CD4-positive, CD25-positive, alpha-beta regulatory T cell (primary cell): ENCODE measurements around the gene STAG2. TPM values are rescaled to one million over a fixed set of nuclear protein-coding genes. Genes with fewer than 3 reads are reported as not detected.

Source experiments
- ATAC-seq, 2 donors: fragments of 150-1000 bp; cut with Tn5 transposase; one replicate each; pipeline ENCODE4 v1.10.0; 2021; ENCODE audit warnings: low read depth in 2 of 2, moderate number of reproducible peaks in 2 of 2, moderate library complexity in 1 of 2
- DNase-seq, 3 donors: peaks; one replicate each; pipeline versions ENCODE4 v3.0.0 to v3.0.0-alpha.2; 2012 to 2022; ENCODE audit warnings: mixed read lengths in 1 of 3
- H3K27ac ChIP-seq: one replicate; pipeline ENCODE4 v1.7.0; 2013; ENCODE audit warnings: mild to moderate bottlenecking, low read length; ENCODE audit not compliant: insufficient read depth, poor library complexity, severe bottlenecking
- H3K27me3 ChIP-seq: one replicate; pipeline ENCODE4 v1.7.0; 2013; ENCODE audit warnings: low read length; ENCODE audit not compliant: control insufficient read depth, insufficient read depth
- H3K36me3 ChIP-seq: one replicate; pipeline ENCODE4 v1.7.0; 2013; ENCODE audit warnings: mild to moderate bottlenecking, low read length, moderate library complexity; ENCODE audit not compliant: control insufficient read depth, insufficient read depth
- H3K4me1 ChIP-seq: 2 replicates; pipeline ENCODE4 v1.7.0; 2013; ENCODE audit warnings: mild to moderate bottlenecking, low read length; ENCODE audit not compliant: insufficient read depth, control insufficient read depth, poor library complexity, severe bottlenecking
- H3K4me3 ChIP-seq: one replicate; pipeline ENCODE4 v1.7.0; 2013; ENCODE audit warnings: low read depth, mild to moderate bottlenecking, low read length, moderate library complexity
- H3K9me3 ChIP-seq, 2 experiments: 1 replicate in 1 of 2; 2 replicates in 1 of 2; pipeline ENCODE4 v1.7.0; 2013; ENCODE audit warnings: low read length in 2 of 2, mild to moderate bottlenecking in 1 of 2, moderate library complexity in 1 of 2; ENCODE audit not compliant: control insufficient read depth in 2 of 2
- H3K27ac Mint-ChIP-seq, 3 donors: one replicate each; pipeline ENCODE4 v1.8.0; 2020 to 2022; ENCODE audit warnings: mild to moderate bottlenecking in 3 of 3, mixed read lengths in 3 of 3, moderate library complexity in 2 of 3
- H3K27me3 Mint-ChIP-seq: one replicate; pipeline ENCODE4 v1.8.0; 2022; ENCODE audit warnings: mild to moderate bottlenecking, mixed read lengths
- H3K36me3 Mint-ChIP-seq: one replicate; pipeline ENCODE4 v1.8.0; 2020; ENCODE audit warnings: mixed read lengths
- H3K4me1 Mint-ChIP-seq, 4 donors: one replicate each; pipeline ENCODE4 v1.8.0; 2020 to 2022; ENCODE audit warnings: mixed read lengths in 4 of 4, mild to moderate bottlenecking in 1 of 4
- H3K4me3 Mint-ChIP-seq, 4 donors: one replicate each; pipeline ENCODE4 v1.8.0; 2020 to 2022; ENCODE audit warnings: mild to moderate bottlenecking in 4 of 4, mixed read lengths in 4 of 4, moderate library complexity in 3 of 4
- H3K9me3 Mint-ChIP-seq, 7 donors: one replicate each; pipeline ENCODE4 v1.8.0; 2020 to 2022; ENCODE audit warnings: mixed read lengths in 7 of 7, mild to moderate bottlenecking in 3 of 7, moderate library complexity in 2 of 7
- polyA plus RNA-seq, 4 donors: library from polyadenylated mRNA; unstranded; fragments of 300-500 nt; fragmentation: Illumina TruSeq; gene quantifications; one replicate each; pipeline ENCODE4 v1.2.3, GENCODE V29; 2021
- total RNA-seq: library from RNA; stranded (reverse); gene quantifications from one replicate; pipeline ENCODE4 v1.2.3, GENCODE V29; 2022

The STAG2 gene
- total RNA-seq = 79.4 TPM
- 10 to 100 TPM; 43.1 to 51.3 (median 47.5) TPM for polyA plus RNA-seq

DNA sequence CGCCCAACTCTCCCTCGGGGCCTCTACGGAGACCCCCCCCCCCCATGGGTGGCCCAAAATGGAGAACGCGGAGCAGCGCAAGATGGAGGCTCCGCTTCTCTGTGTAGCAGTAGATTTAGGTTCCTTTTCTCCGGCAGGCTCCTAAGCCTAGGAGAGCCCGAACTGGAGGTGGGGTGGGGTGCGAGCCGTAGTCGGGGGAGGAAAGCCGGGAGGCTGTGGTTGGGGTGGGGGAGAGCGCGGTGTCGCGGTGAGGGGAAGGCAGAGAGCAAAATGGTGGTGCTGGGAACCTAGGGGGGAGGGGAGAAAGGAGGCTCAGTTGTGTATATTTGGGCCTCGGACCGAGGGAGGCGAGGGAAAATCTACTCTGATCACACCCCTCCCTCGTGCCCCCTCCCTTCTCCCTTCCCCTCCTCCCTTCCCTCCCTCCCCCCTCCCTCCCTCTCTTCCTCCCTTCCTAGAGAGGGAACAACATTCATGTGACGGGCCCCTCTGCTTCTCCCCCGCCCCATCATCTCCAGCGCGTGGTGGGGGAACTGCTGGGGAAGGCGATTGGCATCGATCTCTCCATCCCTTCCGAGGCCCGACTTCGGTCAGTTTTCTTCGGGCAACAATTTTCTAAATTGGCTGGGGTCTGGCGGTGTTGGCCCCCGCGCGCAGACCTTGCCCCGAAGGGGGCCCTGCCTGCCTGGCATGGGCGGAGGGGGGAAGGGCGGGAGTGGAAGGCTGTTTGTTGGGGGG is at the start of gene STAG2:
STAG2 (plus strand) TSS at position 439 of the 738 bp plus-strand sequence. CDS start 60,922 bp downstream, outside the sequence.
- DNase-seq = peak; percentile 38 to 67 (median 61)
- H3K27me3 Mint-ChIP-seq = peaks cover 24% of the 10 kb centered on the region
- no peaks in the 10 kb centered on the region for H3K9me3 ChIP-seq
- peak within 1 kb of the TSS; percentile 95 for H3K4me3 ChIP-seq
- peaks cover 4% of the 10 kb centered on the region for H3K36me3 Mint-ChIP-seq
- peak within 1 kb of the TSS; percentile 96 for H3K27ac ChIP-seq
- H3K4me3 Mint-ChIP-seq = peak within 1 kb of the TSS; percentile 95 to 99 (median 98)
- no peaks in the 10 kb centered on the region for H3K36me3 ChIP-seq
- no peaks in the 10 kb centered on the region for H3K27me3 ChIP-seq
- peaks cover 12 to 32% (median 16%) of the 10 kb centered on the region in 4 donors for H3K4me1 Mint-ChIP-seq
- peak within 1 kb of the TSS; percentile 97 to 100 (median 98) for H3K27ac Mint-ChIP-seq
- H3K4me1 ChIP-seq = peaks cover 22% of the 10 kb centered on the region
- no peak for ATAC-seq
- H3K9me3 Mint-ChIP-seq = peaks cover 0 to 8% (median 0%) of the 10 kb centered on the region in 7 donors

DNA sequence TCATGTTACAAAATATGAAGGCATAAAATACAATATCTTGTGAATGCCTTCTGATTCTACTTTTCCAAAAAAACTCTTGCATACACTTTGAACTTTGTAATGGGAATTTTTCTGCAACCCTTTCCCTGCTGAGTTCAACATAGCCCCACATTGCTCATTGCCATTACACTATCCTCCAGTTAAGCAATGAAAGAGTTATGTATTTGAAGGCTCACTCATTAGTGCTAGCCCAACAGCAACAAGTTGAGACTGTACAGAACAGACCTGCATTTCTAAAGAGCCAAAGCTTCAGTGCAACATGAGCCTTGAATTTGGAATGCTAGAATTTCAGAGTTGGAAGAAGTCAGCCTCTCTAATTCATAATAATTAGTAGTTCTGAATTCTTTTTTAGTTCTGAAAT is 44.4 kb upstream of the STAG2 start:
- no peaks in the 10 kb centered on the region for H3K4me1 Mint-ChIP-seq
- Histone ChIP-seq H3K4me1 (no peaks in the 10 kb centered on the region), H3K27ac (no peak overlapping the region), H3K27me3 (no peaks in the 10 kb centered on the region), H3K4me3 (no peak overlapping the region), H3K9me3 (no peaks in the 10 kb centered on the region), H3K36me3 (no peaks in the 10 kb centered on the region)
- no peaks in the 10 kb centered on the region for H3K9me3 Mint-ChIP-seq
- no peak overlapping the region for H3K4me3 Mint-ChIP-seq
- no peak overlapping the region for H3K27ac Mint-ChIP-seq
- ATAC-seq = no peak
- no peaks in the 10 kb centered on the region for H3K27me3 Mint-ChIP-seq
- no peaks in the 10 kb centered on the region for H3K36me3 Mint-ChIP-seq
- no peak for DNase-seq

DNA sequence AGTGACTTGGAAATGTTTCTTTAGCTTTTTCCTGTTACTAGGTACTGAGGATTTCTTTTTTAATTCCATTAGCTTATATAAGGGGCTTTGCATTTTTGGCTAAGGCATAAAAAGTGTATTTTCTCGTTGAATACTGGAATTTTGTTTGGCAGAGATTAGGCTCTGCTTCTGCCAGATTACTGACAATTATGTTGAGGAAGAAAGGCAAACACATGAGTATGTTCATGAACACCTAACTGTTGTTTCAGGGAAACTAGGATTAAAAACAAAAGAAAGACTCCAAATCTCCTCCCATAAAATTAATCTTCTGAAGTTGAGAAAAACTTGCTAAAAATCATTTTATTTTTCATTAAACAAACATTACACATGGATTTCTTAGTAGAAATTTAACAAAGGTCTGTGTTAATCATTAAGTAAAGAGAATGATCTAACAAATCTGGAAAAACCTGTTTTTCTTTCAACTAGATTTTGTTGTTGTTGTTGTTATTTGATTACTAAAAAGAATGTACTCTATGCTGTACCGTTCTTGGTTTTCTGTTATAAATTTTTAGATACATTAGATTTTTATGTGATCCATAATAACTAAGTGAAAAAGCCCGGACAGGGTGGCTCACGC is 43.3 kb upstream of the STAG2 start:
- H3K9me3 Mint-ChIP-seq = no peaks in the 10 kb centered on the region
- H3K4me1 Mint-ChIP-seq = no peaks in the 10 kb centered on the region
- no peaks in the 10 kb centered on the region for H3K27me3 Mint-ChIP-seq
- H3K27ac Mint-ChIP-seq = no peak overlapping the region
- no peaks in the 10 kb centered on the region for H3K36me3 ChIP-seq
- DNase-seq (no peak), ATAC-seq (no peak)
- H3K27ac ChIP-seq = no peak overlapping the region
- no peaks in the 10 kb centered on the region for H3K4me1 ChIP-seq
- H3K9me3 ChIP-seq = no peaks in the 10 kb centered on the region
- no peaks in the 10 kb centered on the region for H3K27me3 ChIP-seq
- no peak overlapping the region for H3K4me3 ChIP-seq
- no peaks in the 10 kb centered on the region for H3K36me3 Mint-ChIP-seq
- no peak overlapping the region for H3K4me3 Mint-ChIP-seq

DNA sequence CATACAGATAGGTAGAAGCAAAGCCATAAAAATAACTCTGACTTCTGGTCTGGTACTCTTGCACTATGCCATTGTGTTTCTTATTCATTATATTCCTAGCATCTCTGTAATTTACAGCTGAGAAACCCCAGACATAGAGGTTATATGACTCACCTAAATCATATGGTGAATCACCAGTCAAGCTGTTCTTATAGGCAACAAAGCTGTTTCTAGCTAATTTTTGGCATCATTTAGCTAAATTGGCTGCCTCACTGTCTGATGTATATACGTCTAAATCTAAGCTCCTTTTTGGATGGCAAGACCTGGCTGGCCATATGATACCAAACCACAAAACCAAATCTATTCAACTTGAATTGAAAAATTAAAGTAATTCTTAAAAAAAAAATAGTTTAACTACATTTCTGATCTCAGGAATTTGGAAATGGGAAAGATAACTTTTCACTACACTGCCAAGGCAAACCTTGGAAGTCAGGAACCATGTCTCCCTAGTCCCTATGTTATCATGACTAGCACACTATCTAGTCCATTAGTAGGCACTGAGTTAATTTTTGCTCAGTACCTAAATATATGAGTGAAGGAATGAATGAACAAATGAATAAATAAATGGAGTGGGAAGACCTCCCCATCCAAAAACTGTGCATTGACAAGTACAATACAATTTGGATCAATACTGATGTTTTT is 41.3 kb upstream of the STAG2 start:
- Mint-ChIP-seq H3K9me3 (no peaks in the 10 kb centered on the region), H3K27me3 (no peaks in the 10 kb centered on the region), H3K36me3 (no peaks in the 10 kb centered on the region), H3K4me1 (no peaks in the 10 kb centered on the region), H3K4me3 (no peak overlapping the region), H3K27ac (no peak overlapping the region)
- no peak overlapping the region for H3K4me3 ChIP-seq
- H3K4me1 ChIP-seq = no peaks in the 10 kb centered on the region
- DNase-seq (no peak), ATAC-seq (peak in 1 of 2 donors; percentile 28)
- no peaks in the 10 kb centered on the region for H3K27me3 ChIP-seq
- no peaks in the 10 kb centered on the region for H3K36me3 ChIP-seq
- H3K9me3 ChIP-seq = no peaks in the 10 kb centered on the region
- H3K27ac ChIP-seq = no peak overlapping the region

DNA sequence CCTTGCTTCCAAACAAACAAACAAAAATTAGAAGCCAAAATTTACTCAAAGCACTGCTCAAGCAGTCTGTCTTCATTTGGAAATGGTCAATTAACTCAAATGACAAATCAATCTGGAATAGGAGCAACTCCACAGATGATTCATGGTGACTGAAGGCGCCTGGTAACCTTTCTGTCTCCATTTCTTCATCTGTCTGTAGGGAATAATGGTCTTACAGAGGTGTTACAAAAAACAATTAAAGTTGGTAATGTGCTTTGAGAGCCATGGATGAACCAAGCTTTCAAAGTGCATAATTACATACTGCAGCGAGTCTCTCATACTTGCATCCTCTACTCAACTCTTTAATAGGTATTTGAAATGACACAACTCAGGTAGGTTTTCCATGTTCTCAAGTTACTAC is 38.3 kb upstream of the STAG2 start:
- H3K9me3 Mint-ChIP-seq = no peaks in the 10 kb centered on the region
- H3K36me3 ChIP-seq = no peaks in the 10 kb centered on the region
- H3K4me1 Mint-ChIP-seq = peaks cover 0 to 2% (median 0%) of the 10 kb centered on the region in 4 donors
- H3K9me3 ChIP-seq = no peaks in the 10 kb centered on the region
- no peak overlapping the region for H3K27ac ChIP-seq
- DNase-seq (no peak), ATAC-seq (no peak)
- H3K27me3 Mint-ChIP-seq = no peaks in the 10 kb centered on the region
- H3K4me1 ChIP-seq = no peaks in the 10 kb centered on the region
- H3K4me3 ChIP-seq = no peak overlapping the region
- no peak overlapping the region for H3K27ac Mint-ChIP-seq
- H3K36me3 Mint-ChIP-seq = no peaks in the 10 kb centered on the region
- H3K4me3 Mint-ChIP-seq = no peak overlapping the region
- H3K27me3 ChIP-seq = no peaks in the 10 kb centered on the region

DNA sequence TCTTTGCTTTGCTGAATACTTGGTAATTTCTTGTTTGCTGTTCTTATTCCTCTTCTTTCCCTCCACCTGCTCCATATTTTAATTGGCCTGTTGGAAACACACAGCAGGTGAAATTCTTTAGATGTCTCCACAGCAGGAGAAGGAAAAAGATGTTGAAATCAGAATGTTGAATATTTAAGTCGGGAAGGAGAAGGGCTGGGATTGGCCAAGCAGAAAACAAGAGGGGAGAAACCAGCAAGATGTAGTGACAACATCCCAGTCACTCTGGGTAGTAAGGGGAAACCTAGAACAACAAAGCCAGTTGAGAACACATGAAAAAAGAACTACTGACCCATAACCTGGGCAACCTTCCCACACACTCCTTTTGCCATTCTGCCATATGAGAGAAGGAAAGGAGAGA is 37.3 kb upstream of the STAG2 start:
- Mint-ChIP-seq H3K4me1 (peaks cover 0 to 2% (median 0%) of the 10 kb centered on the region in 4 donors), H3K27ac (no peak overlapping the region), H3K36me3 (no peaks in the 10 kb centered on the region), H3K4me3 (no peak overlapping the region), H3K9me3 (no peaks in the 10 kb centered on the region), H3K27me3 (no peaks in the 10 kb centered on the region)
- ATAC-seq (no peak), DNase-seq (no peak)
- no peaks in the 10 kb centered on the region for H3K27me3 ChIP-seq
- H3K27ac ChIP-seq = no peak overlapping the region
- no peak overlapping the region for H3K4me3 ChIP-seq
- H3K36me3 ChIP-seq = no peaks in the 10 kb centered on the region
- H3K9me3 ChIP-seq = no peaks in the 10 kb centered on the region
- no peaks in the 10 kb centered on the region for H3K4me1 ChIP-seq

DNA sequence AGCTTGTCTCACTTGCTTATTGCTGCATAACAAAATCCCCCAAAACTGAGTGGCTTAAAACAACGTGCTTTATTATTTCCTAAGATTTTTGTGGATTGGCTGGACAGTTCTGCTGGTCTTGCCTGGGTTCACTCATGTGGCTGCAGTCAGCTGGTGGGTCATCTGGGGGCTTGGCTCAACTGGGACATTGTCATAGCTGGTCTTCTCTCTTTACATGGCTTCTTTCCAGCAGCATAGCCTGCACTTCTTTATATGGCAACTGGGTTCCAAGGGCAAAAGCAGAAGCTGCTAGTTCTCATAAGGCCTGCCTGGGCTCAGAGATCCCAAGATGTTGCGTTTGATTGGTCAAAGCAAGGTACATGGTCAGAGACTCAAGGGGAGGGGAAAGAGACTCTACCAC is 33.7 kb upstream of the STAG2 start:
- no peaks in the 10 kb centered on the region for H3K4me1 ChIP-seq
- Mint-ChIP-seq H3K4me3 (no peak overlapping the region), H3K27ac (no peak overlapping the region), H3K4me1 (peaks cover 0 to 2% (median 0%) of the 10 kb centered on the region in 4 donors), H3K36me3 (no peaks in the 10 kb centered on the region), H3K27me3 (no peaks in the 10 kb centered on the region), H3K9me3 (peaks cover 0 to 2% (median 0%) of the 10 kb centered on the region in 7 donors)
- H3K9me3 ChIP-seq = no peaks in the 10 kb centered on the region
- ATAC-seq (no peak), DNase-seq (no peak)
- H3K27ac ChIP-seq = no peak overlapping the region
- no peaks in the 10 kb centered on the region for H3K36me3 ChIP-seq
- H3K4me3 ChIP-seq = no peak overlapping the region
- H3K27me3 ChIP-seq = no peaks in the 10 kb centered on the region
